Coronary artery (tissue), 2 donors: ENCODE measurements around the gene CCDC198.
A peak's percentile ranks its signal among the peaks of the same experiment; 100 is the strongest.

Experiments
- DNase-seq: peaks from one replicate; pipeline ENCODE4 v3.0.0-alpha.2; 2017; ENCODE audit warnings: low spot score
- H3K27ac ChIP-seq, 2 donors: fragments of 200-600 bp; sonication (generic); one replicate each; pipeline ENCODE4 v1.5.1; 2016 to 2019
- H3K4me3 ChIP-seq: fragments of 200-600 bp; sonication (generic); 2 replicates; pipeline ENCODE4 v1.5.1; 2016; ENCODE audit warnings: mild to moderate bottlenecking, moderate library complexity
- CTCF ChIP-seq: fragments of 200-600 bp; sonication (generic); IDR thresholded peaks from one replicate; pipeline ENCODE4 v1.5.1; 2019; ENCODE audit warnings: antibody characterized with exemption

The CCDC198 gene

GRCh38 chr14:57487771-57488170 is 5.9 kb downstream of the CCDC198 start:
- TF ChIP-seq CTCF, result no peak
- Histone ChIP-seq H3K27ac (no peak overlapping the region), H3K4me3 (no peak overlapping the region)
- DNase-seq, result no peak

- TF ChIP-seq CTCF, result peak; percentile 52
- no peak for DNase-seq
- H3K4me3 ChIP-seq, result no peak overlapping the region
- no peak overlapping the region for H3K27ac ChIP-seq
Observed at GRCh38 chr14:57486767-57487379, 6.8 kb downstream of the CCDC198 start.

- no peak for DNase-seq
Observed at GRCh38 chr14:57485635-57486034, 8.0 kb downstream of the CCDC198 start.

GRCh38 chr14:57482120-57482519 is 11.5 kb downstream of the CCDC198 start:
- no peak overlapping the region for H3K27ac ChIP-seq
- DNase-seq, result no peak
- no peak overlapping the region for H3K4me3 ChIP-seq
- no peak for TF ChIP-seq CTCF

More at GRCh38 chr14:57485635-57486034, 8.0 kb downstream of the CCDC198 start:
- no peak for TF ChIP-seq CTCF
- Histone ChIP-seq H3K4me3 (no peak overlapping the region), H3K27ac (no peak overlapping the region)

GRCh38 chr14:57480051-57480450 is 13.6 kb downstream of the CCDC198 start:
- no peak overlapping the region for H3K27ac ChIP-seq
- no peak for DNase-seq
- TF ChIP-seq CTCF, result no peak
- no peak overlapping the region for H3K4me3 ChIP-seq

GRCh38 chr14:57479197-57479596 is 14.5 kb downstream of the CCDC198 start:
- TF ChIP-seq CTCF, result no peak
- H3K27ac ChIP-seq, result no peak overlapping the region
- H3K4me3 ChIP-seq, result no peak overlapping the region
- no peak for DNase-seq

- no peak for DNase-seq
- H3K27ac ChIP-seq, result no peak overlapping the region
- no peak for TF ChIP-seq CTCF
- no peak overlapping the region for H3K4me3 ChIP-seq
Observed at GRCh38 chr14:57478050-57478449, 15.6 kb downstream of the CCDC198 start.
